K562 (cell line): ENCODE measurements around the gene NPNT. TPM values are rescaled to one million over a fixed set of nuclear protein-coding genes. Genes with fewer than 3 reads are reported as not detected.

ENCODE experiments used
- ATAC-seq: fragments of 200-7000 bp; cut with Tn5 transposase; 3 replicates; pipeline ENCODE4 v1.9.1; 2020; ENCODE audit warnings: moderate library complexity
- BruUV-seq: library from RNA; stranded (reverse); fragments of 400-500 nt; replicated peaks from 2 replicates; lab custom pipeline; 2021; lab: Mats Ljungman, UMichigan
- CTCF ChIA-PET: fragments of 300-600 bp; formaldehyde crosslinking; extraction: SDS; loops from one replicate; lab custom pipeline; 2021; ENCODE audit warnings: low intra/inter-chr PET ratio; lab: Yijun Ruan, JAX
- POLR2A ChIA-PET: fragments of 300-600, 350-650 bp; sonication (Branson Sonifier 250); formaldehyde crosslinking; extraction: SDS; loops from one replicate; lab custom pipeline; 2021; ENCODE audit warnings: antibody characterized with exemption, inconsistent platforms; lab: Yijun Ruan, JAX
- DNase-seq, 4 experiments: peaks; one replicate each; pipeline versions ENCODE4 v3.0.0 to v3.0.0-alpha.2; 2011 to 2018; ENCODE audit warnings: low spot score in 3 of 4, mixed read lengths in 3 of 4; ENCODE audit errors: extremely low read depth in 1 of 4
- FAIRE-seq: peaks from 2 replicates; lab custom pipeline; 2011; peaks lifted over from hg19 to GRCh38; lab: Jason Lieb, UNC
- H2AFZ ChIP-seq: 2 replicates; pipeline ENCODE4 v1.6.0; 2011; ENCODE audit warnings: low read depth, low read length, control low read depth, inconsistent platforms
- H3K27ac ChIP-seq: fragments of 200-600 bp; 3 replicates; pipeline ENCODE4 v1.8.0; 2011; ENCODE audit warnings: low read depth, mild to moderate bottlenecking, control low read depth, inconsistent platforms, low read length, moderate library complexity, mixed read lengths; ENCODE audit errors: extremely low read depth
- H3K27me3 ChIP-seq, 2 experiments: fragments of 300-600 bp in 1 of 2; 2 replicates in 1 of 2; 3 replicates in 1 of 2; pipeline versions ENCODE4 v1.6.0 to v1.8.0; 2011; ENCODE audit warnings: inconsistent platforms in 2 of 2, low read length in 2 of 2, mild to moderate bottlenecking in 1 of 2, mixed read lengths in 1 of 2, moderate library complexity in 1 of 2; ENCODE audit not compliant: control insufficient read depth in 2 of 2, insufficient read depth in 2 of 2
- H3K36me3 ChIP-seq: fragments of 300-600 bp; 3 replicates; pipeline ENCODE4 v1.8.0; 2011; ENCODE audit warnings: mild to moderate bottlenecking, low read length, inconsistent platforms; ENCODE audit not compliant: control insufficient read depth, insufficient read depth
- H3K4me1 ChIP-seq, 2 experiments: fragments of 200-600 bp in 1 of 2; replicated peaks in 1 of 2; 2 replicates in 1 of 2; 3 replicates in 1 of 2; pipeline versions ENCODE4 v1.5.1 to v1.8.0; 2011; ENCODE audit warnings: inconsistent platforms in 2 of 2, low read length in 2 of 2, mild to moderate bottlenecking in 1 of 2, mixed read lengths in 1 of 2, moderate library complexity in 1 of 2; ENCODE audit not compliant: control insufficient read depth in 2 of 2, insufficient read depth in 2 of 2
- H3K4me2 ChIP-seq: 2 replicates; pipeline ENCODE4 v1.6.1; 2011; ENCODE audit warnings: low read length, control low read depth, inconsistent platforms, mixed read lengths; ENCODE audit not compliant: insufficient read depth
- H3K4me3 ChIP-seq: fragments of 200-600 bp; sonication (generic), shearing (Covaris generic); 2 replicates; pipeline ENCODE4 v1.5.1; 2016; ENCODE audit warnings: control low read depth, inconsistent platforms
- H3K79me2 ChIP-seq: fragments of 200-600 bp; 3 replicates; pipeline ENCODE4 v1.8.0; 2011; ENCODE audit warnings: low read length, inconsistent platforms; ENCODE audit not compliant: control insufficient read depth, insufficient read depth
- H3K9ac ChIP-seq, 2 experiments: 2 replicates each; pipeline versions ENCODE4 v1.6.0 to v1.6.1; 2011; ENCODE audit warnings: low read depth in 2 of 2, low read length in 2 of 2, control low read depth in 1 of 2, inconsistent platforms in 1 of 2, mild to moderate bottlenecking in 1 of 2, mixed read lengths in 1 of 2; ENCODE audit not compliant: insufficient read depth in 1 of 2
- H3K9me1 ChIP-seq: one replicate; pipeline ENCODE4 v1.6.0; 2011; ENCODE audit warnings: inconsistent platforms, mild to moderate bottlenecking, low read length, moderate library complexity; ENCODE audit not compliant: control insufficient read depth, insufficient read depth
- H3K9me3 ChIP-seq: replicated peaks from 2 replicates; pipeline ENCODE4 v1.5.1; 2011; ENCODE audit warnings: low read depth, low read length, inconsistent platforms; ENCODE audit not compliant: control insufficient read depth, insufficient read depth
- H4K20me1 ChIP-seq: replicated peaks from 2 replicates; pipeline ENCODE4 v1.6.1; 2011; ENCODE audit warnings: low read length, inconsistent platforms, mixed read lengths; ENCODE audit not compliant: control insufficient read depth, insufficient read depth
- ATF7 ChIP-seq: fragments of 450-650 bp; IDR thresholded peaks from 2 replicates; pipeline ENCODE4 v1.7.1; 2014; ENCODE audit warnings: mild to moderate bottlenecking, moderate library complexity
- HNRNPH1 ChIP-seq: fragments of 200-400 bp; formaldehyde crosslinking; optimal IDR thresholded peaks from 2 replicates; pipeline ENCODE3; 2017; ENCODE audit warnings: low read depth, mild to moderate bottlenecking, low read length, moderate library complexity
- KAT8 ChIP-seq: fragments of 450-650 bp; IDR thresholded peaks from 2 replicates; pipeline ENCODE4 v1.6.1; 2016; ENCODE audit warnings: low read depth, mild to moderate bottlenecking
- MAX ChIP-seq: sonication (generic); formaldehyde crosslinking; IDR thresholded peaks from 2 replicates; pipeline ENCODE4 v1.9.0; 2022; ENCODE audit warnings: mild to moderate bottlenecking, missing genetic modification reagents
- MIER1 ChIP-seq: fragments of 450-650 bp; IDR thresholded peaks from 2 replicates; pipeline ENCODE4 v1.6.1; 2016; ENCODE audit warnings: antibody characterized with exemption, mild to moderate bottlenecking, low read depth
- MLX ChIP-seq, 2 experiments: fragments of 450-650 bp in 1 of 2; sonication (generic) in 1 of 2; formaldehyde crosslinking; conservative IDR thresholded peaks; 2 replicates each; pipeline versions ENCODE4 v1.4.0 to v1.8.1; 2020 to 2022; ENCODE audit warnings: mild to moderate bottlenecking in 1 of 2, missing genetic modification reagents in 1 of 2
- PHF20 ChIP-seq: fragments of 450-650 bp; IDR thresholded peaks from 2 replicates; pipeline ENCODE4 v1.6.1; 2018; ENCODE audit not compliant: partially characterized antibody
- PHF21A ChIP-seq: fragments of 450-650 bp; IDR thresholded peaks from 2 replicates; pipeline ENCODE4 v1.6.1; 2017; ENCODE audit warnings: low read depth, borderline replicate concordance
- STAT6 ChIP-seq: sonication (generic); formaldehyde crosslinking; IDR thresholded peaks from 2 replicates; pipeline ENCODE4 v1.8.1; 2023; ENCODE audit warnings: mild to moderate bottlenecking, missing genetic modification reagents
- XRCC4 ChIP-seq: IDR thresholded peaks from one replicate; pipeline ENCODE4 v1.6.1; 2011; ENCODE audit not compliant: insufficient read depth, insufficient read length; ENCODE audit errors: extremely low read depth
- ZNF165 ChIP-seq: fragments of 250-450 bp; sonication (Bioruptor Pico); IDR thresholded peaks from 2 replicates; pipeline ENCODE4 v1.4.0; 2020; ENCODE audit warnings: borderline replicate concordance
- ZNF175 ChIP-seq: fragments of 200-800 bp; sonication (Bioruptor generic); IDR thresholded peaks from 2 replicates; pipeline ENCODE4 v1.6.1; 2016; ENCODE audit warnings: low read depth, mild to moderate bottlenecking, missing genetic modification characterization, missing compliant biosample characterization
- ZNF263 ChIP-seq: sonication (generic); formaldehyde crosslinking; IDR thresholded peaks from 2 replicates; pipeline ENCODE4 v1.8.0; 2022; ENCODE audit warnings: mild to moderate bottlenecking, missing genetic modification reagents, borderline replicate concordance
- ZNF354B ChIP-seq: fragments of 250-450 bp; sonication (Bioruptor Pico); IDR thresholded peaks from 2 replicates; pipeline ENCODE4 v1.4.0; 2020
- ZNF830 ChIP-seq: fragments of 250-450 bp; sonication (Bioruptor Pico); IDR thresholded peaks from 2 replicates; pipeline ENCODE4 v1.5.0; 2021; ENCODE audit warnings: mild to moderate bottlenecking
- WGBS: fragments of 100-300 bp; shearing (Covaris generic); methylation state at CpG from one replicate; pipeline ENCODE4 v1.1.6; 2016; ENCODE audit warnings: low coverage, mixed read lengths; ENCODE audit not compliant: insufficient coverage; ENCODE audit errors: missing lambda C conversion rate; 5-methylcytosine and 5-hydroxymethylcytosine counted together
- in situ Hi-C: fragments of 300-500 bp; cut with MboI; formaldehyde crosslinking; loops from 4 replicates; pipeline ENCODE4 v1.15.0; 2018; ENCODE audit warnings: inconsistent platforms, mixed read lengths
- intact Hi-C: fragments of 100-400 bp; cut with micrococcal nuclease; formaldehyde crosslinking; loops from 2 replicates; pipeline ENCODE4 v1.14.2; 2022
- polyA plus RNA-seq, 8 experiments: library from polyadenylated mRNA; depleted of rRNA in 4 of 8; stranded (reverse) in 5 of 8; unstranded in 3 of 8; fragments of >200 nt; fragmentation: Nextera tagmentation in 2 of 8; fragmentation: Illumina TruSeq in 1 of 8; extraction: Ambion mirVana in 2 of 8; extraction: Trizol in 1 of 8; gene quantifications; 2 replicates each; pipeline versions ENCODE4 v1.2.1 to v1.2.3, GENCODE V29; 2011 to 2014; ENCODE audit warnings: inconsistent platforms in 1 of 8, missing spikeins in 1 of 8
- total RNA-seq, 7 experiments: library from RNA; depleted of rRNA in 6 of 7; stranded (reverse); fragments of >200 nt in 6 of 7; fragmentation: Illumina TruSeq in 2 of 7; extraction: Trizol in 2 of 7; gene quantifications; 2 replicates each; pipeline versions ENCODE4 v1.2.1 to v1.2.3, GENCODE V29; 2011 to 2021; ENCODE audit warnings: low replicate concordance in 1 of 7

Gene NPNT
- total and polyA plus RNA-seq, 9 of the 15 experiments (the other 6 are each of a cell fraction or from before 2014, with no cell fraction given), result 0.22 TPM; not detected in 8

- Histone ChIP-seq H3K27ac (no peak overlapping the region), H3K9me1 (no peaks in the 10 kb centered on the region), H3K27me3 (peaks cover 4 to 8% of the 10 kb centered on the region in 2 experiments; a peak in 3 of 5 replicates), H4K20me1 (no peaks in the 10 kb centered on the region), H3K36me3 (no peaks in the 10 kb centered on the region), H3K79me2 (no peaks in the 10 kb centered on the region), H2AFZ (no peak overlapping the region), H3K4me3 (no peak overlapping the region), H3K4me1 (peaks cover 0 to 5% of the 10 kb centered on the region in 2 experiments; a peak in 1 of 5 replicates), H3K9ac (no peak overlapping the region), H3K9me3 (no peaks in the 10 kb centered on the region), H3K4me2 (no peak overlapping the region)
- no peak for DNase-seq
- WGBS, result 3% methylated on average over 2 of the region's 2 CpGs
- no peak for ATAC-seq
- in situ Hi-C loops, result no loop called here
- TF ChIP-seq ATF7, result no peak
- TF ChIP-seq ZNF263 (CRISPR knock-in tag), result no peak
- no peak for TF ChIP-seq PHF20
- no peak for TF ChIP-seq XRCC4
- TF ChIP-seq ZNF175, result no peak
- TF ChIP-seq ZNF165, result no peak
- no peak for FAIRE-seq
- CTCF ChIA-PET, result no interaction called here
- intact Hi-C loops, result no loop called here
- POLR2A ChIA-PET, result no interaction called here
- no TSS peak for BruUV-seq
Observed at GRCh38 chr4:106002994-106003393, 107.7 kb downstream of the NPNT start.

GRCh38 chr4:106010761-106011160, 115.5 kb downstream of the NPNT start:
- H2AFZ ChIP-seq, result no peak overlapping the region
- POLR2A ChIA-PET, result no interaction called here
- no TSS peak for BruUV-seq
- 0% methylated on average over 2 of the region's 2 CpGs for WGBS
- DNase-seq (no peak), ATAC-seq (no peak), FAIRE-seq (no peak)
- H3K9me3 ChIP-seq, result peaks cover 5% of the 10 kb centered on the region
- H3K4me2 ChIP-seq, result no peak overlapping the region
- no peaks in the 10 kb centered on the region for H3K27me3 ChIP-seq
- H3K36me3 ChIP-seq, result no peaks in the 10 kb centered on the region
- in situ Hi-C loops (no loop called here), intact Hi-C loops (no loop called here)
- H3K9ac ChIP-seq, result no peak overlapping the region
- H3K27ac ChIP-seq, result no peak overlapping the region
- H3K79me2 ChIP-seq, result no peaks in the 10 kb centered on the region
- H3K4me1 ChIP-seq, result no peaks in the 10 kb centered on the region
- H3K9me1 ChIP-seq, result no peaks in the 10 kb centered on the region
- no peaks in the 10 kb centered on the region for H4K20me1 ChIP-seq
- CTCF ChIA-PET, result no interaction called here
- no peak overlapping the region for H3K4me3 ChIP-seq
- TF ChIP-seq ZNF354B (CRISPR knock-in tag), result no peak
- TF ChIP-seq PHF21A, result no peak
- no peak for TF ChIP-seq HNRNPH1
- no peak for TF ChIP-seq ZNF830 (CRISPR knock-in tag)
- no peak for TF ChIP-seq STAT6
- no peak for TF ChIP-seq MLX (CRISPR knock-in tag; conservative IDR thresholded peaks at IDR 0.05)
- no peak for TF ChIP-seq KAT8
- no peak for TF ChIP-seq MIER1
- TF ChIP-seq MAX, result no peak
